ENCODE results near the gene ARHGEF2.
"Not testable (repeated sequence)": the region's sequence is repeated elsewhere in the genome, so short reads cannot be mapped to it uniquely, and the experiment has no call there.

The ARHGEF2 gene

DNA sequence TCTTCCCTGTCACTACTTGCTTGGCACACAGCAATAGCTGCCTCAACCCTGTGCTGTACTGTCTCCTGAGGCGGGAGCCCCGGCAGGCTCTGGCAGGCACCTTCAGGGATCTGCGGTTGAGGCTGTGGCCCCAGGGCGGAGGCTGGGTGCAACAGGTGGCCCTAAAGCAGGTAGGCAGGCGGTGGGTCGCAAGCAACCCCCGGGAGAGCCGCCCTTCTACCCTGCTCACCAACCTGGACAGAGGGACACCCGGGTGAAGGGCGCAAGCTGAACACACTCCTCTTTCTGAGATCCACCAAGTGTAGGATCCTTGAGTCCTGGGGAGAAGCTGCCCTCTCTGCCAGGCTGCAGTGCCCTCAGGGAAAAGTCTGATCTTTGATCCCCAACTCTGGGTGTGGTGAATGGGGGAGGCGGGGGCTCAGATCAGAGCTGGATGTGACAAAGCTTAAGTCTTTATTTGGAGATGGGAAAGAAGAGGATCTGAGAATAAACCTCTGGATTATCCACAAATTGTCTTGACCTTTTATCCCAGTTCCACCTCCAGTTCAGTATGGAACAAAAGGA, 35.7 kb downstream of the ARHGEF2 start:
- no peak for DNase-seq (ENCODE audit: low read depth)

DNA sequence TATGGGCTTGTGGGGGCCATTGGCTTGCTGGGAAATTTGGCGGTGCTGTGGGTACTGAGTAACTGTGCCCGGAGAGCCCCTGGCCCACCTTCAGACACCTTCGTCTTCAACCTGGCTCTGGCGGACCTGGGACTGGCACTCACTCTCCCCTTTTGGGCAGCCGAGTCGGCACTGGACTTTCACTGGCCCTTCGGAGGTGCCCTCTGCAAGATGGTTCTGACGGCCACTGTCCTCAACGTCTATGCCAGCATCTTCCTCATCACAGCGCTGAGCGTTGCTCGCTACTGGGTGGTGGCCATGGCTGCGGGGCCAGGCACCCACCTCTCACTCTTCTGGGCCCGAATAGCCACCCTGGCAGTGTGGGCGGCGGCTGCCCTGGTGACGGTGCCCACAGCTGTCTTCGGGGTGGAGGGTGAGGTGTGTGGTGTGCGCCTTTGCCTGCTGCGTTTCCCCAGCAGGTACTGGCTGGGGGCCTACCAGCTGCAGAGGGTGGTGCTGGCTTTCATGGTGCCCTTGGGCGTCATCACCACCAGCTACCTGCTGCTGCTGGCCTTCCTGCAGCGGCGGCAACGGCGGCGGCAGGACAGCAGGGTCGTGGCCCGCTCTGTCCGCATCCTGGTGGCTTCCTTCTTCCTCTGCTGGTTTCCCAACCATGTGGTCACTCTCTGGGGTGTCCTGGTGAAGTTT, 36.4 kb downstream of the ARHGEF2 start:
- no peak for DNase-seq (ENCODE audit: low read depth)

DNA sequence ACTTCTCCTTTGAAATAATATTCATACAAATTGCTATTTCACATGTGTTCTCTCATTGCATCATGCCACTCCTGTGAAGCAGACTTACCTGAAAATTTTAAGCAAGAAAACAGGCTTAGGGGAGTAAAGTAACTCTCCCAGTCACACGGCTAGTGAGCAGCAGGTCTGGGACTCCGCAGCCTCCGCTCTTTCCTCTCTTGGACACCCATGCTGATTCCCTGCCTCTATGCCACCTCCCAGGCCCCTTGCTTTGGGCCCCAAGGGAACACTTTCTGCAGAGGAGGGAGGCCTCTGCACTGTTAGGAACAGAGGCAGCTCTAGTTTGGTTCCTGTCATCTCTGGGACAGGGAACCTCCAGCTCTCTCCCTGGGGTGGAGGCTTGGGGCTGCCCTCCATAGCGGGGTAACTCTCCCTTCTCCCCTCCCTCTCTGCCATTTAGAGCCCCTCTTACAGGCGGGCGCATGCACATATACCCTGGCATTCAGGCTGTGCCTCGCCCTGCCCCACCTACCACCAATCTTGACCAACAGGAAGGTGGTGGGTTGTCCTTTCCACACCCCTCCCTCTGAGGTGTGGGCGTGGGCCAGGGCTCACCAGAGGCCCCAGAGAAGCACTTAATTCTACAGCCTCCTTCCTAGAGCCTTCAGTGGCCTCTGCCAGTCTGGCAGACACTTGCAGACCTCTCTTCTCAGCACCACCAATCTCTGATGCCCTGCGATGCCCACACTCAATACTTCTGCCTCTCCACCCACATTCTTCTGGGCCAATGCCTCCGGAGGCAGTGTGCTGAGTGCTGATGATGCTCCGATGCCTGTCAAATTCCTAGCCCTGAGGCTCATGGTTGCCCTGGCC, 37.1 kb downstream of the ARHGEF2 start, which contains the start of gene RXFP4:
RXFP4 (plus strand) TSS at position 646 of the 852 bp plus-strand sequence; CDS start at position 718, 72 bp downstream.
- no peak for DNase-seq (ENCODE audit: low read depth)

DNA sequence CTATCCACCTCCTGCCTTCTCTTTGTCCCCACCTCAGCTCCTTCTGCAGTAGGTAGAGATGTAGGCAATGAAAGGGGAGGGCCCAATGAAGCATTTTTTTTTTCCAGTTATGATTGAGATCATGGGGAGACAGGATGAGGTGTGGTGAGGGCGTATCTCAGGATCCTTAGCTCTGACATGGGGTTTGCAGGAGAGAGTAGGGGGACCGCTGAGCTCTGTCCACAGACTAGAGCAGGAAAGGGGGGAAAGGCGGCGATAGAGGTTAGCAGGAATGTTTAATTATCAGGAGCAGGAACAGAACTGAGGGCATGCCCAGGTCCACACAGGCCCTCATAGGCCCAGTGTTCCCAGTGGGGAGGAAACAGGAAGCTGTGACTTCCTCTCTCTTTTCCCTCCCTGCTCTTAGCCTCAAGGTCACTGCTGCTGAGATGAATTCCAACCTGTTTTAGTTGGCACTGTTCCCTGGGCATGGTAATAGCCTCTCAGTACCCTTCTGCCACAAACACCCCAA, 37.8 kb downstream of the ARHGEF2 start:
- no peak for DNase-seq (ENCODE audit: low read depth)

DNA sequence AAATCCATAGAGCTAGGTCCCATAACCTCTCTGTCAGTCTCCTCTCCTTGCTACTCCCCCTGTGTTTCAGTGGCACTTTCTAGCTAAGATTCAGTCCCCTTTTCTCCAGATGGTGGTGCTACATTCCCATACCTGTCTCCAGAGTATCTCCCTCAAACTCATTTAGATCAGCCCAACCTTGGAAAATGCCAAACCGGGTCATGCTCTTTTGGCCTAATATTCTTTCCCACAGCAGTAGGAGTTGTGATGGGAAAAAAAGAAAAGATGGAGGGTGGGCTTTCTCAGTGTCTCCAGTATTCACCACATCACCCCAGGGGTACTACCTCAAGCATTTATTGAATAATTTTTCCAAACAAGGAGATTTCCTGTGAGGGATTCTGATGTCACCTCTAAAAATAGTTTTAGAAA, 40.1 kb downstream of the ARHGEF2 start:
- no peak for DNase-seq (ENCODE audit: low read depth)

DNA sequence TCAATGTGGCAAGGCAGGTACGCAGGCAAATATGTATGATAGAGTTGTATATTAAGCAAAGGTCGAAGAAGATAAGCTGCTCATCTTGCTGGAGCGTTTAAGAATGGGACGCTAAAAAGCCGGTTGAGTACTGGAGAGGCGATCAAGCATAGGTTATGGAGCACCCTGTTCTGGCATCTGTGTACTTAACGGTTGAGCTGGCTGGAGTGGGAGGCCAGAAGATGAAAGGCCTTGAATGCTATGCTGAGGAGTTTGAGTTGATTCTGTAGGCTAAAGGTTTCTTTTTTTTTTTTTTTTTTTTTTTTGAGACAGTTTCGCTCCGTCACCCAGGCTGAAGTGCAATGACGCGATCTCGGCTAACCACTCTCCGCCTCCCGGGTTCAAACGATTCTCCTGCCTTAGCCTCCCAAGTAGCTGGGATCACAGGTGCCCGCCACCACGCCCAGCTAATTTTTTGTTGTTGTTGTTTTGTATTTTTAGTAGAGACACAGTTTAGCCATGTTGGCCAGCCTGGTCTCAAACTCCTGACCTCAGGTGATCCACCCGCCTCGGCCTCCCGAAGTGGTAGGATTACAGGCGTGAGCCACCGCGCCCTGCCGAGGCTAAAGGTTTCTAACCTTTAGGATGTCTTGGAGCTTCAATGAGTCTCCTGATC, 43.3 kb downstream of the ARHGEF2 start:
- no peak for DNase-seq (ENCODE audit: low read depth)

DNA sequence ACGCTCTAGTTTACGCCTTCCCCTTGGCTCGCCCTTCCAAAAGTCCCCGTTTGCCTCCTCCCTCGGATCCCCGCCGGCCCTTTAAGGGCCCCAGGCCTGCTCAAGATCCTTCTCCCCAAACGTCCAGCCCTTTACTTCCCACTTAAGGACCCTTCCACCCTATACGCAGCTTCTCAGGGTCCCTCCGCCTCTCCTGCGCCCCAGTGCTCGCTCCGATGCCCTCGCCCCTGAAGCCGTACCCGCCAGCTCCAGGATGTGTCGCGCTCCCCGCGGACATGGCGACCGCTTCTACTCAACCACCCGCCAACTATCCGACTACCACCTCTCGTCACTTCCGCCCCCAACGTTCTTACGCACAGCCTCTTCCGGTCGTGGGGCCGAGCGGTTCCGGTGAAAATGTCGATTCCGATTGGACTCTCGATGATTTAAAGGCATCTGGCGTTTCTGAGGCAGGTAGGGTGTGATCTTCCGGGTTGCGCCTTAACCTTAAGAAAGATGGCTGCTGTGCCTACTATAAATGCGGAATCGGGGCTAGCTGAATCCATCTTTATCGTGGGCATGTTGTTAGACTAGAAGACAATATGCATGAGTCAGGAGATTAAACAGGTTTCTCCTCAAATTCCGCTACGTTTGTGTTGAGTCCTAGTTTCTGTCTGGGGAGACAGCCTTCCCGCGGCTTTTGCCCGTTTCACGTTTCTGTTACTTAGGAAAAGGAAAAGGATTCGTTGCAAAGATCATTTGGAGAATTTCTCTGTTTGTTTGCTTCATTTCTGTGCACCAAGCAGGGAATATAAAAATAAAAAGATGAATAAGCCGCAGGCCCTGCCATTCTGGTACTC, 44.0 kb downstream of the ARHGEF2 start, which contains the start of gene KHDC4:
KHDC4 (minus strand) TSS at position 317 of the 839 bp plus-strand sequence; CDS start at position 277, 40 bp downstream.
- peak; percentile 84 for DNase-seq (ENCODE audit: low read depth)

DNA sequence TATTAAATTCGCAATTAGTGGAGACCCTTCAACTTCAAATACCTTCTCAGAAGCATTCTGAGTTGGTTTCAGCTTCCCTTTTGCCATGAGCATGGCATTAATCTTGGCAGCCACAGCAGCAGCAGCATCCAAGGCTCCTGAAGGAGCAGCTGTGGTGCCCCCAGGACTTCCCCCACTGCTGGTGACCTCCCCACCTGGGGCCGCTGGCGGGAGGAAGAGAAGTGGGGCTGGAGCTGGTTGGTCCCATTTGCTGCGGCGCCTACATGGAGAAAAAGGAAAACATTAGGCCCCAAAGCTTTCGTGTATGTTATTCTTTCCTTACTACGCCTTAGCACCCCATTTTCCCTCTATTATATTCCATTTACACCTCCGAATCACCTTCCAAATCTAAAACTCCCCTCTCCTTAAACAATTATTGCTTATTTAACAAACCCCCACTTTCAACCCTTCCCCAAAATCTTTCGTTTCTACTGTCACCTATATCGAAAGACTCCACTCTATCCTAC, 44.7 kb downstream of the ARHGEF2 start:
- DNase-seq (ENCODE audit: low read depth): no peak

DNA sequence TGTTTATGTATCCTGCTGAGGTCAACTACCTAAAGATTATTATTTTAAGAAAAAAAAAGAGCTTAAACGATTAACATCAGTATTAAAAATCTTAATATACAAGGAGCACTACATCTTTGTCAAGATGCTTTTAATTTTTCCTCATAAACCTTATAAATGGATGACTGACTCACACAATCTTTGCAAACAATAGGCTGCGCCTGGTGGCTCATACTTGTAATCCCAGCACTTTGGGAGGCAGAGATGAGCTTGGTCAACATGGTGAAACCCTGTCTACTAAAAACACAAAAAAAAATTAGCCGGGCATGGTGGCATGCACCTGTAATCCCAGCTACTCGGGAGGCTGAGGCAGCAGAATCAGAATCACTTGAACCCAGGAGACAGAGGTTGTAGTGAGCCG, 45.9 kb downstream of the ARHGEF2 start:
- no peak for DNase-seq (ENCODE audit: low read depth)

DNA sequence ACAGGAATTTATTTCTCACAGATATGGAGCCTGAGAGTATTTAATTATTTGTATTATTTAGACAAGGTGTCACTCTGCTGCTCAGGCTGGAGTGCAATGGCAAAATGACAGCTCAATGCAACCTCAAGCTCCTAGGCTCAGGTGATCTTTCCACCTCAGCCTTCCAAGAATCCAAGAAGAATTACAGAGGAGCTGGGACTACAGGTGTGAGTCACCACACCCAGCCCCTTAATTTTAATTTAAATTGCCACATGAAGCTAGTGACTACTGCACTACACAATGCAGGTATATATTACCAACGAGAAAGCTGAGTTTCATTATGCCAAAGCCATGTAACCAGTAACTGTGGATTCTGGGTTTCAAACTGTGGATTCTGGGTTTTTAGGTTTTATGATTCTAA, 46.3 kb downstream of the ARHGEF2 start:
- DNase-seq (ENCODE audit: low read depth): no peak

DNA sequence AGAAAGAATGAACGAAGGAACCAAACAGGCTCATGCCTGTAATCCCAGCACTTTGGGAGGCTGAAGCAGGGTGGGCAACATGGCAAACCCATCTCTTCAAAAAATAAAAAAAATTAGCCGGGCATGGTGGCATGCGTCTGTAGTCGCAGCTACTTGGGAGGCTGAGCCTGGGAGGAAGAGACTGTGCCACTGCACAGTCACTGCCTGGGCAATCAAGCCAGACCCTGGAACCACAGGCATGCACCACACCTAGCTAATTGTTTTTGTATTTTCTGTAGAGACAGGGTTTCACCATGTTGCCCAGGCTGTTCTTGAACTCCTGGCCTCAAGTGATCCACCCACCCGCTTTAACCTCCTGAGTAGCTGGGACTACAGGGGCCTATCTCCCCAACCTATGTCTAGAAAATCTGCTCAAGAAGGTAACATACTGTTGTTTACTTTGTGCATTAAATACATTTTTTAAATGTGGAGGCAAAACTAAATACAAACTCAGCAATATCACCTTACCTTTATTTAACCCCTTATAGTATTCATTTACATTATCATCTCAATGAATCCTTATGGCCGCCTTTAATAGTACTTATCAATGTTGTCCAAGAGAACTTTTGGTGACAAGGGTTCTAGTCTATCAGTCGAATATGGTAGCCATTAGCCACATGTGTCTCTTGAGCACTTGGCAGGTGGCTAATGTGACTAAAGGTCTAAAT, 46.9 kb downstream of the ARHGEF2 start:
- no peak for DNase-seq (ENCODE audit: low read depth)

DNA sequence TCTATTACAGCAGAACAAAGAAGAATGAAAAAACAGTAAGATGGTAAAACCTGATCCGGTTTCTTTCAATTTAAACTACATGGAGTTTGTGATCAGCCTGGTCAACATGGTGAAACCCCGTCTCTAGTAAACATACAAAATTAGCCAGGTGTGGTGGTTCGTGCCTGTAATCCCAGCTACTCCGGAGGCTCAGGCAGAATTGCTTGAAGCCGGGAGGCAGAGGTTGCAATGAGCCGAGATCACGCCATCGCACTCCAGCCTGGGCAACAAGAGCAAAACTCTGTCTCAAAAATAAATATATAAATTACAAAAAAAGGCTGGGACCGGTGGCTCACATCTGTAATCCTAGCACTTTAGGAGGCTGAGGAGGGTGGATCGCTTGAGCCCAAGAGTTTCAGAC, 47.6 kb downstream of the ARHGEF2 start:
- DNase-seq (ENCODE audit: low read depth): not testable (repeated sequence)

DNA sequence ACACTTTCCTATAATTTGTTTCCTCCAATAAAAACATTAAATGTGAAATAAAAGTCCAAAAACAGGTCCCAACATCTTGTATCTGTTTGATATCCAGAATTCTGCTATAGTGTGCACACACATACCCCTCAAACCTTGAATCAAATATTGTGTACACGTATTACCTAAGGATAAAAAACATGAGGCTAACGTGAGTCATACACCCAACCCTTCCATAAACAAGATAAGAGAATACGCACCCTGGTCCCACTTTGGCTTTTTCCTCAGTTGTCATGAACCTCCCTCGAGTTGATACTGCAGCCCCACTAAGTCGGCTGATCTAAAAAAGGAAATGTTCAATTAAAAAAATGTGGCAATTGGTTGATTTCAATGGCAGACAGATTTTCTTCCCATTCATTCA, 49.3 kb downstream of the ARHGEF2 start:
- DNase-seq (ENCODE audit: low read depth): no peak

DNA sequence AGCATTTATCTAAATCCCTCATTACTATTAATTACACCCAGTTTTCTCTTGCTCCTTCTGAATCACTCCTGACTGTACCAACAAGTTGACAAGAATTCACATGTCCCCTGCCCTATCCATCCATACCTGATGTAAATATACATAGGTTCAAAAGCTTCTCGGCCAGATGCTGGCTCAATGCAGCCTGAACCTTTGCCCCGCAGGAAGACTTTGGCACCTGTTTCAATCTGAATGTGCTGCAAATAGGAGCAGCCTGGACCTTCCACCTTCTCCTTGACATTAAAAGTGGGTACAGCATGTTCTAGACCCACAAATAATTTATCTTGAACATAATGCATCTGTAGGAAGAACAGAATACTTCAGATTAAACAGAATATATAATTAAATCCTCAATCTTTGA, 52.8 kb downstream of the ARHGEF2 start:
- no peak for DNase-seq (ENCODE audit: low read depth)

DNA sequence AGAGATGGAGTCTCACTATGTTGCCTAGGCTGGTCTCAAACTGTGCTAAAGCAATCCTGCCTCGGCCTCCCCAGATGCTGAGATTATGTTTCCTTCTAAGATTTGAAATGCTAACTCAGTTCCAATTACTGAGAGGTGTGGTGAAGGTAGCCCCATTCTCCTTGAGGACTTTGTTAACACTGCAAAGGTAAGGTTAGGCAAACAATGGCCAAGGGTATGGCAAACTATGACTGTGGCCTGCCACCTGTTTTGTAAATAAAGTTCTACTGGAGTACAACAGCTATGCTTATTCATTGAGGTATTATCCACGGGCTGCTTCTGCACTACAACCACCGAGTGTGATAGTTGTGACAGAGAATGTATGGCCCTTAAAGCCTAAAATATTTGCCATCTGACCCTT, 57.6 kb downstream of the ARHGEF2 start:
- DNase-seq (ENCODE audit: low read depth): no peak

DNA sequence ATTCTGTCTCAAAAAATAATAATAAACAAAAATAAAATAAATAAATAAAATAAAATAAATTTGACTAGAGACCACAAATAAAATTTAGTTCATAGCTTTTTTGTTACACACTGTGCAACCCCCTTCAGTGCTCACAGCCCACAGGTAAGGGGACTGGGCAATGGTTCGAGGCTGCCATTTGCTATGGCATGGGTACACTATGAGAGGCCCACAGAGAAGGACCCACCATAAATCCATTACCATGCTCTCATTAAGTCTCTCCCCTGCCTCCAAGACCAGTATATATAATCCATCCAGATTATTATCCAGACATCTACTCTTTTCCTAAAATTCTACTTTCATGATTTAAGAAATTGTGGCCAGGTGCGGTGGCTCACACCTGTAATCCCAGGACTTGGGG, 58.5 kb downstream of the ARHGEF2 start:
- no peak for DNase-seq (ENCODE audit: low read depth)

DNA sequence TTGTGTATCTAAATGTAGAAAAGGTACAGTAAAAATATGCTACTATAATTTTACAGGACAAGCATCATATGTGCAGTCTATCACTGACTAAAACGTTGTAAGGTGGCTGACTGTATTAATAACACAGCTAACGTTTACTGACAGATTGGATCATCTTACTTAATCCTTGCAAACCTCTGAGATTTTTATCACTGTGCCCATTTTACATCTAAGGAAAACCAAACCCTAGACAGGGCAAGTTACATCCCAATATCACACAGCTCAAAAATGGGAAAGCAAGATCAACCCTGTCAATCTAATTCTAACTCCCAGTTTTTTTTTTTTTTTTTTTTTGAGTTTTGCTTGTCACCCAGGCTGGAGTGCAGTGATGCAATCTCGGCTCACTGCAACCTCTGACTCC, 59.7 kb downstream of the ARHGEF2 start:
- no peak for DNase-seq (ENCODE audit: low read depth)

DNA sequence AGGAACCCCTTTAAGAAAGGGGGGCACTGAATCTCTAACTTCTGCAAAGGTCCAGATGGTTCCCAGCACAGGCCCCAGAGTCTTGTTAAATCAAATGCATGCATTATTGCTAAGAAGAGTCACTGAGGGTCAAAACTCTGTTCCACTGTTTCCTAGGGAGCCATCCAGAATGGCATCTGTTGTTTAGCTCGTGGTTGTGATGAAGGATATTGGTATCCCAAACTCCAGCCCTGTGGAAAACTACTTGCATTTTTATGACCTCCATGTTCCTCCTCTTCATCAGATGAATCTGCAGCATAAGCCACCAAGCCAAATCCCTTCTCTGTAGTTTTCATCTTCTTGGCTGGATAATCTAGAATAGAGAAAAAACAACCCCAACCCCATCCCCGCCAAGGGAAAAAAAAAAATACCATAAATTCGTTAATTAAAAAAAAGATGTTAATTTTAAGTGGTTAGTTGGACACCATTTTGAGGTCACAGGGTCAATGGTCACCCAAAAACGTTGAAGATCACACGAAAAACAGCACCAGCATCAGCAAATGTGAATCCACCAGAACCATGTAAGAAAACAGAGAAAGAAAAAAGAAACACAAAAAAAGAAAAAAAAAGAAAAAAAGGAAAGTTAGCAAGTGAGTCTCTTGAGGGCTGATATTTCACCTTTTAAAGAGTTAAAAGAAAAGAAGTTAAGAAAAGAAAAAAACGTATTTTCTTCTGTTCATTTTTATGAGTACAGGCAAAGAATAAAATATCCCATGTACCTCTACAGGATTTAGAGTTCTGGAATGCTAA, 64.2 kb downstream of the ARHGEF2 start:
- no peak for DNase-seq (ENCODE audit: low read depth)

DNA sequence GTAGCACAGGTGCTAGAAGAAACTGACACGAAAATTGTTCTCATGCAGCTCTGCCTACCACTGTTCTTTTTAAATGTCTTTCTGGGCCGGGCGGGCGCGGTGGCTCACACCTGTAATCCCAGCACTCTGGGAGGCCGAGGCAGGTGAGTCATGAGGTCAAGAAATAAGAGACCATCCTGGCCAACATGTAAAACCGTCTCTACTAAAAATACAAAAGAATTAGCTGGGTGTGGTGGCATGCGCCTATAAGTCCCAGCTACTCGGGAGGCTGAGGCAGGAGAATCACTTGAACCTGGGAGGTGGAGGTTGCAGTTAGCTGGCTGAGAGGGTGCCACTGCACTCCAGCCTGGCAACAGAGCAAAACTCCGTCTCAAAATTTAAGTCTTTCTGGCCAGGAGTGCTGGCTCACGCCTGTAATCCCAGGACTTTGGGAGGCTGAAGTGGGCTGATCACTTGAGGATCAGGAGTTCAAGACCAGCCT, 66.3 kb downstream of the ARHGEF2 start:
- no peak for DNase-seq (ENCODE audit: low read depth)

All from stimulated activated CD8-positive, alpha-beta memory T cell treated with anti-CD3 and anti-CD28 coated beads, Interleukin-4, amount 100 ng/mL, for 24 hours (primary cell).